T-cell (primary cell): ENCODE measurements around the gene TTLL10. TPM values are rescaled to one million over a fixed set of nuclear protein-coding genes. Genes with fewer than 3 reads are reported as not detected.

Source experiments
- ATAC-seq, 4 experiments: fragments of 200-7000 bp in 3 of 4; fragments of 150-1000 bp in 1 of 4; cut with Tn5 transposase; replicated peaks in 1 of 4; 1 replicate in 3 of 4; 2 replicates in 1 of 4; pipeline ENCODE4 v1.10.0; 2021; ENCODE audit warnings: moderate library complexity in 3 of 4, mild to moderate bottlenecking in 2 of 4, moderate number of reproducible peaks in 1 of 4
- CTCF ChIA-PET, 2 donors: fragments of 300-600 bp; sonication (Branson Sonifier 250); formaldehyde crosslinking; loops; one replicate each; lab custom pipeline; 2022; ENCODE audit warnings: antibody characterized with exemption in 2 of 2; lab: Charles Lee
- POLR2A ChIA-PET, 2 donors: fragments of 300-600 bp; sonication (Branson Sonifier 250); formaldehyde crosslinking; loops; one replicate each; lab custom pipeline; 2022; ENCODE audit warnings: antibody characterized with exemption in 2 of 2; lab: Charles Lee
- DNase-seq, 35 experiments: peaks; one replicate each; pipeline versions ENCODE4 v3.0.0 to v3.0.0-alpha.2; 2013 to 2023
- H3K27ac ChIP-seq: one replicate; pipeline ENCODE4 v1.5.1; 2013; ENCODE audit warnings: low read length
- H3K27me3 ChIP-seq, 2 experiments: replicated peaks in 1 of 2; 1 replicate in 1 of 2; 2 replicates in 1 of 2; pipeline versions ENCODE4 v1.6.1 to v1.7.0; 2013; ENCODE audit warnings: low read length in 1 of 2, mixed read lengths in 1 of 2; ENCODE audit not compliant: control insufficient read depth in 2 of 2, insufficient read depth in 2 of 2; ENCODE audit errors: extremely low read depth in 1 of 2
- H3K36me3 ChIP-seq, 2 donors: 1 replicate in 1 of 2; 2 replicates in 1 of 2; pipeline versions ENCODE4 v1.6.1 to v1.7.0; 2013; ENCODE audit warnings: low read length in 1 of 2; ENCODE audit not compliant: control insufficient read depth in 2 of 2, insufficient read depth in 1 of 2; ENCODE audit errors: extremely low read depth in 1 of 2
- H3K4me1 ChIP-seq, 2 experiments: 1 replicate in 1 of 2; 2 replicates in 1 of 2; pipeline versions ENCODE4 v1.6.1 to v1.7.0; 2013; ENCODE audit warnings: low read length in 2 of 2, mixed read lengths in 1 of 2; ENCODE audit not compliant: insufficient read depth in 2 of 2, control insufficient read depth in 1 of 2; ENCODE audit errors: extremely low read depth in 1 of 2
- H3K4me3 ChIP-seq, 2 donors: 1 replicate in 1 of 2; 2 replicates in 1 of 2; pipeline versions ENCODE4 v1.5.1 to v1.7.0; 2013; ENCODE audit warnings: mild to moderate bottlenecking in 2 of 2, low read length in 1 of 2, moderate library complexity in 1 of 2; ENCODE audit not compliant: control insufficient read depth in 1 of 2; ENCODE audit errors: extremely low read depth in 1 of 2
- H3K9me3 ChIP-seq: 2 replicates; pipeline ENCODE4 v1.7.0; 2013
- H3K27ac Mint-ChIP-seq, 2 donors: one replicate each; pipeline ENCODE4 v1.8.0; 2020 to 2021; ENCODE audit warnings: mild to moderate bottlenecking in 2 of 2, mixed read lengths in 2 of 2
- H3K27me3 Mint-ChIP-seq, 2 donors: one replicate each; pipeline ENCODE4 v1.8.0; 2021 to 2022; ENCODE audit warnings: mixed read lengths in 2 of 2
- H3K36me3 Mint-ChIP-seq: one replicate; pipeline ENCODE4 v1.8.0; 2021; ENCODE audit warnings: mixed read lengths
- H3K4me1 Mint-ChIP-seq, 3 donors: one replicate each; pipeline ENCODE4 v1.8.0; 2020 to 2022; ENCODE audit warnings: mixed read lengths in 3 of 3, mild to moderate bottlenecking in 1 of 3
- H3K4me3 Mint-ChIP-seq, 3 donors: one replicate each; pipeline ENCODE4 v1.8.0; 2020 to 2022; ENCODE audit warnings: mild to moderate bottlenecking in 3 of 3, mixed read lengths in 3 of 3, moderate library complexity in 3 of 3
- H3K9me3 Mint-ChIP-seq, 3 donors: one replicate each; pipeline ENCODE4 v1.8.0; 2020 to 2022; ENCODE audit warnings: mixed read lengths in 3 of 3
- WGBS: methylation state at CpG from one replicate; pipeline ENCODE4 v1.1.5; 2013; ENCODE audit warnings: missing lambda C conversion rate; ENCODE audit not compliant: insufficient coverage; 5-methylcytosine and 5-hydroxymethylcytosine counted together
- total RNA-seq, 35 experiments: library from RNA in 6 of 35; stranded (reverse) in 6 of 35; fragments of 120-200 nt in 1 of 35; gene quantifications; one replicate each; pipeline versions ENCODE4 v1.2.1 to v1.2.4 and lab custom pipeline; 2013 to 2026

TTLL10 gene
- total RNA-seq: 1 to 10 TPM in 1 of 5 donors, under 1 TPM in 3, not detected in 1; 0.26 to 1.0 (median 0.47) TPM
- total RNA-seq (2013): not detected
- total RNA-seq (lab: John Stamatoyannopoulos, UW): 0 to 0.71 (median 0.15) reads per million in 29 experiments

- Histone ChIP-seq H3K4me3 (peak within 1 kb of the TSS in 1 of 2 donors; percentile 32), H3K9me3 (no peaks in the 10 kb centered on the region), H3K27ac (no peak within 1 kb of the TSS), H3K4me1 (peaks cover 31 to 59% of the 10 kb centered on the region in 2 experiments), H3K36me3 (no peaks in the 10 kb centered on the region), H3K27me3 (peaks cover 0 to 67% of the 10 kb centered on the region in 2 experiments)
- ATAC-seq (peak; percentile 53 to 88 (median 82)), DNase-seq (peak in 31 of 35 experiments; percentile 13 to 74 (median 52))
- 41% methylated on average over 31 of the region's 35 CpGs for WGBS
- ChIA-PET CTCF (interaction anchor here in 1 of 2 donors (1.5 kb wide), 1 partner anchor 37 kb away, joined by 3 read pairs; no protein-coding TSS in a partner anchor), POLR2A (no interaction called here)
- H3K4me3 Mint-ChIP-seq: peak within 1 kb of the TSS in 1 of 3 donors; percentile 24
- H3K27me3 Mint-ChIP-seq: peaks cover 5 to 10% of the 10 kb centered on the region in 2 donors
- H3K9me3 Mint-ChIP-seq: no peaks in the 10 kb centered on the region
- no peak within 1 kb of the TSS for H3K27ac Mint-ChIP-seq
- no peaks in the 10 kb centered on the region for H3K36me3 Mint-ChIP-seq
- H3K4me1 Mint-ChIP-seq: peaks cover 17 to 33% (median 19%) of the 10 kb centered on the region in 3 donors
Observed at GRCh38 chr1:1173793-1174415, at the start of gene TTLL10. TTLL10 (plus strand) TSS chr1:1173880; CDS start chr1:1179216, 5,336 bp downstream.

GRCh38 chr1:1124508-1124785, 49.2 kb upstream of the TTLL10 start:
- peaks cover 0 to 5% of the 10 kb centered on the region in 2 donors for H3K27me3 Mint-ChIP-seq

GRCh38 chr1:1124786-1125642, 48.7 kb upstream of the TTLL10 start:
- WGBS: 88% methylated on average over 12 of the region's 29 CpGs
- peaks cover 0 to 8% (median 1%) of the 10 kb centered on the region in 3 donors for H3K4me1 Mint-ChIP-seq
- Histone ChIP-seq H3K4me1 (peaks cover 0 to 14% of the 10 kb centered on the region in 2 experiments), H3K9me3 (no peaks in the 10 kb centered on the region), H3K4me3 (no peak overlapping the region), H3K27me3 (peaks cover 0 to 33% of the 10 kb centered on the region in 2 experiments), H3K27ac (no peak overlapping the region), H3K36me3 (no peaks in the 10 kb centered on the region)
- no peaks in the 10 kb centered on the region for H3K36me3 Mint-ChIP-seq
- ATAC-seq: no peak
- POLR2A ChIA-PET: no interaction called here
- CTCF ChIA-PET: interaction anchor here (0.6 to 1.1 kb wide), 2 partner anchors 121 to 167 kb away, joined by 3 to 5 read pairs; no protein-coding TSS in a partner anchor
- no peak for DNase-seq
- no peak overlapping the region for H3K4me3 Mint-ChIP-seq
- peaks cover 0 to 3% of the 10 kb centered on the region in 2 donors for H3K27me3 Mint-ChIP-seq
- no peak overlapping the region for H3K27ac Mint-ChIP-seq
- H3K9me3 Mint-ChIP-seq: no peaks in the 10 kb centered on the region

More at GRCh38 chr1:1124508-1124785, 49.2 kb upstream of the TTLL10 start:
- ATAC-seq (no peak), DNase-seq (no peak)
- H3K27me3 ChIP-seq: peaks cover 0 to 37% of the 10 kb centered on the region in 2 experiments
- Mint-ChIP-seq H3K4me1 (peaks cover 0 to 8% (median 1%) of the 10 kb centered on the region in 3 donors), H3K36me3 (no peaks in the 10 kb centered on the region), H3K27ac (no peak overlapping the region), H3K9me3 (no peaks in the 10 kb centered on the region), H3K4me3 (no peak overlapping the region)
- no peak overlapping the region for H3K4me3 ChIP-seq
- no peak overlapping the region for H3K27ac ChIP-seq
- CTCF ChIA-PET: interaction anchor here in 1 of 2 donors (0.5 kb wide), 1 partner anchor 104 kb away, joined by 3 read pairs; no protein-coding TSS in a partner anchor
- H3K4me1 ChIP-seq: peaks cover 0 to 14% of the 10 kb centered on the region in 2 experiments
- no peaks in the 10 kb centered on the region for H3K36me3 ChIP-seq
- H3K9me3 ChIP-seq: no peaks in the 10 kb centered on the region
- 88% methylated on average over 7 of the region's 7 CpGs for WGBS
- POLR2A ChIA-PET: no interaction called here

GRCh38 chr1:1125945-1126344, 47.7 kb upstream of the TTLL10 start:
- H3K27me3 Mint-ChIP-seq: no peaks in the 10 kb centered on the region
- ChIA-PET CTCF (interaction anchor here (0.7 to 1.1 kb wide), 2 partner anchors 114 to 166 kb away, joined by 3 to 4 read pairs; no protein-coding TSS in a partner anchor), POLR2A (no interaction called here)
- Histone ChIP-seq H3K36me3 (no peaks in the 10 kb centered on the region), H3K4me3 (no peak overlapping the region), H3K27ac (no peak overlapping the region), H3K4me1 (peaks cover 0 to 14% of the 10 kb centered on the region in 2 experiments), H3K27me3 (peaks cover 0 to 25% of the 10 kb centered on the region in 2 experiments), H3K9me3 (no peaks in the 10 kb centered on the region)
- peaks cover 0 to 8% (median 1%) of the 10 kb centered on the region in 3 donors for H3K4me1 Mint-ChIP-seq
- ATAC-seq (no peak), DNase-seq (no peak)
- H3K27ac Mint-ChIP-seq: no peak overlapping the region
- no peaks in the 10 kb centered on the region for H3K9me3 Mint-ChIP-seq
- WGBS: 84% methylated on average over 15 of the region's 18 CpGs
- H3K4me3 Mint-ChIP-seq: no peak overlapping the region
- H3K36me3 Mint-ChIP-seq: no peaks in the 10 kb centered on the region

GRCh38 chr1:1127551-1128451, 45.9 kb upstream of the TTLL10 start:
- H3K36me3 Mint-ChIP-seq: no peaks in the 10 kb centered on the region
- no peaks in the 10 kb centered on the region for H3K9me3 ChIP-seq
- H3K27ac ChIP-seq: no peak overlapping the region
- peaks cover 0 to 8% (median 0%) of the 10 kb centered on the region in 3 donors for H3K4me1 Mint-ChIP-seq
- no peak overlapping the region for H3K4me3 ChIP-seq
- H3K4me3 Mint-ChIP-seq: no peak overlapping the region
- H3K9me3 Mint-ChIP-seq: no peaks in the 10 kb centered on the region
- POLR2A ChIA-PET: no interaction called here
- 90% methylated on average over 41 of the region's 45 CpGs for WGBS
- ATAC-seq: no peak
- H3K4me1 ChIP-seq: peaks cover 0 to 2% of the 10 kb centered on the region in 2 experiments
- H3K27ac Mint-ChIP-seq: no peak overlapping the region
- no peaks in the 10 kb centered on the region for H3K36me3 ChIP-seq
- DNase-seq: no peak
- H3K27me3 Mint-ChIP-seq: no peaks in the 10 kb centered on the region
- CTCF ChIA-PET: interaction anchor here in 1 of 2 donors (0.5 kb wide), 1 partner anchor 73 kb away, joined by 3 read pairs; no protein-coding TSS in a partner anchor
- peaks cover 0 to 10% of the 10 kb centered on the region in 2 experiments for H3K27me3 ChIP-seq
